ENCODE measurements around the gene RNF220. TPM values are rescaled to one million over a fixed set of nuclear protein-coding genes. Genes with fewer than 3 reads are reported as not detected.

RNF220 gene
- polyA plus RNA-seq, 1 of the 3 experiments (the other 2 are of a cell fraction) = 83.7 TPM

DNA sequence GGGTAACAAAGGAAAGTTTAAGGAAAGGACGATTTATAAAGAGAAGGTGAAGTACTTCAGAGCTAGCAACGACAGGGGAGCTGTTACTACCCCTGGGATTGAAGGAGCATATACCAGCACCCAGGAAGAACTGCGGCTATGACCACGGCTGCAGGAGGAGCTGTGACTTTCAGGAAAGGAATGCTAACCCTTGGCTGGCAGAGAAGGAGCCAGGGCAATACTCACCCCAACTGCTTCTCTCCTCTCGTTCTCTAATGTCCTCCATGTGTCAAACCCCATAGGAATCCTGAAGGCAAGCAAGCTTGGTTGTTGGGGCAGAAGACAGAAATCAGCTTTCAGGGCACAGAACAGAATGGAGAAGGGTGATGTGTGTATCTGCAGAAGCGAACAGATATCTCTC is 148.7 kb downstream of the RNF220 start:
- TF ChIP-seq, protein P1, sequence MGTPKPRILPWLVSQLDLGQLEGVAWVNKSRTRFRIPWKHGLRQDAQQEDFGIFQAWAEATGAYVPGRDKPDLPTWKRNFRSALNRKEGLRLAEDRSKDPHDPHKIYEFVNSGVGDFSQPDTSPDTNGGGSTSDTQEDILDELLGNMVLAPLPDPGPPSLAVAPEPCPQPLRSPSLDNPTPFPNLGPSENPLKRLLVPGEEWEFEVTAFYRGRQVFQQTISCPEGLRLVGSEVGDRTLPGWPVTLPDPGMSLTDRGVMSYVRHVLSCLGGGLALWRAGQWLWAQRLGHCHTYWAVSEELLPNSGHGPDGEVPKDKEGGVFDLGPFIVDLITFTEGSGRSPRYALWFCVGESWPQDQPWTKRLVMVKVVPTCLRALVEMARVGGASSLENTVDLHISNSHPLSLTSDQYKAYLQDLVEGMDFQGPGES (IDR thresholded peaks at IDR 0.05; ENCODE audit: low read depth, low read length) = no peak
- TF ChIP-seq, protein P2, sequence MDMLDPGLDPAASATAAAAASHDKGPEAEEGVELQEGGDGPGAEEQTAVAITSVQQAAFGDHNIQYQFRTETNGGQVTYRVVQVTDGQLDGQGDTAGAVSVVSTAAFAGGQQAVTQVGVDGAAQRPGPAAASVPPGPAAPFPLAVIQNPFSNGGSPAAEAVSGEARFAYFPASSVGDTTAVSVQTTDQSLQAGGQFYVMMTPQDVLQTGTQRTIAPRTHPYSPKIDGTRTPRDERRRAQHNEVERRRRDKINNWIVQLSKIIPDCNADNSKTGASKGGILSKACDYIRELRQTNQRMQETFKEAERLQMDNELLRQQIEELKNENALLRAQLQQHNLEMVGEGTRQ (IDR thresholded peaks at IDR 0.05; ENCODE audit: borderline replicate concordance, low read depth, low read length) = no peak
- no peak for TF ChIP-seq FOSL2 (IDR thresholded peaks at IDR 0.05; ENCODE audit: borderline replicate concordance, low read depth)
- no peak for TF ChIP-seq SMC3 (IDR thresholded peaks at IDR 0.05; ENCODE audit: low read depth, low read length)
- TF ChIP-seq, protein P3, sequence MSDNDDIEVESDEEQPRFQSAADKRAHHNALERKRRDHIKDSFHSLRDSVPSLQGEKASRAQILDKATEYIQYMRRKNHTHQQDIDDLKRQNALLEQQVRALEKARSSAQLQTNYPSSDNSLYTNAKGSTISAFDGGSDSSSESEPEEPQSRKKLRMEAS (IDR thresholded peaks at IDR 0.05; ENCODE audit: low read depth) = no peak
- TF ChIP-seq YY1 (IDR thresholded peaks at IDR 0.05; ENCODE audit: low read depth) = no peak
- TF ChIP-seq TCF12 (IDR thresholded peaks at IDR 0.05) = no peak
- no peak for TF ChIP-seq JUND (IDR thresholded peaks at IDR 0.05)
- TF ChIP-seq MXI1 (IDR thresholded peaks at IDR 0.05; ENCODE audit: low read depth, low read length) = no peak
- TF ChIP-seq RCOR1 (IDR thresholded peaks at IDR 0.05; ENCODE audit: low read length) = no peak
- TF ChIP-seq GABPA (IDR thresholded peaks at IDR 0.05; ENCODE audit: low read depth) = no peak
- no peak for TF ChIP-seq USF1 (IDR thresholded peaks at IDR 0.05; ENCODE audit: borderline replicate concordance, low read depth)
- TF ChIP-seq REST (IDR thresholded peaks at IDR 0.05; ENCODE audit: low read depth, low read length) = no peak
- TF ChIP-seq RAD21 (IDR thresholded peaks at IDR 0.05; ENCODE audit: low read length) = no peak
- TF ChIP-seq EZH2phosphoT487 (IDR thresholded peaks at IDR 0.05; ENCODE audit: borderline replicate concordance, low read depth) = no peak
- no peak for TF ChIP-seq RXRA (IDR thresholded peaks at IDR 0.05; ENCODE audit: borderline replicate concordance, low read depth)
- no peak for TF ChIP-seq MEF2A (IDR thresholded peaks at IDR 0.05; ENCODE audit: borderline replicate concordance, low read depth)
- no peak for TF ChIP-seq TEAD4 (IDR thresholded peaks at IDR 0.05; ENCODE audit: borderline replicate concordance, insufficient read depth)
- no peak for TF ChIP-seq GATA2 (CRISPR knock-in tag; IDR thresholded peaks at IDR 0.05)
- TF ChIP-seq NFIC (IDR thresholded peaks at IDR 0.05; ENCODE audit: borderline replicate concordance) = no peak
- Histone ChIP-seq H4K20me1 (ENCODE audit: insufficient read depth) (no peaks in the 10 kb centered on the region), H3K79me2 (ENCODE audit: insufficient read depth) (no peaks in the 10 kb centered on the region), H3K4me1 (ENCODE audit: control insufficient read depth in 1 of 2, insufficient read depth in 2 of 2, low read depth in 1 of 2, low read length in 1 of 2) (no peaks in the 10 kb centered on the region), H3K4me2 (peak overlapping the region; percentile 40; the same call in 1 of the 2 replicates), H3K9me3 (no peaks in the 10 kb centered on the region), H3K9me2 (no peaks in the 10 kb centered on the region), H3K36me3 (replicated peaks in 1 of 2; ENCODE audit: control insufficient read depth in 1 of 2, insufficient read depth in 2 of 2, low read length in 1 of 2) (no peaks in the 10 kb centered on the region), H3K4me3 (ENCODE audit: low read depth in 2 of 2, low read length in 1 of 2) (no peak overlapping the region), H3K27me3 (ENCODE audit: insufficient read depth) (peaks cover 8% of the 10 kb centered on the region), H2AFZ (ENCODE audit: low read depth) (no peak overlapping the region), H3F3A (replicated peaks; ENCODE audit: insufficient read depth) (no peaks in the 10 kb centered on the region), H3K27ac (ENCODE audit: low read depth in 2 of 2, low read length in 1 of 2) (no peak overlapping the region), H3K9ac (no peak overlapping the region)
- ChIA-PET CTCF (interaction anchor here (1.0 to 4.0 kb wide), 5 partner anchors 9 to 99 kb away, joined by 3 to 19 read pairs (median 5); no protein-coding TSS in a partner anchor), POLR2A (no interaction called here)
- no peak for DNase-seq
- WGBS (ENCODE audit: low lambda C conversion rate) = 33% methylated on average over 6 of the region's 6 CpGs

All from SK-N-SH (cell line).